Liver (tissue), 9 donors: ENCODE results near the gene EHMT1. TPM values are rescaled to one million over a fixed set of nuclear protein-coding genes. Genes with fewer than 3 reads are reported as not detected.

Experiments
- DNase-seq: peaks from one replicate; pipeline ENCODE4 v3.0.0-alpha.2; 2017; ENCODE audit warnings: low spot score
- H3K27ac ChIP-seq, 2 donors: one replicate each; pipeline ENCODE4 v1.7.0; 2013; ENCODE audit warnings: inconsistent platforms in 2 of 2, low read length in 2 of 2, control low read depth in 1 of 2, low read depth in 1 of 2, mild to moderate bottlenecking in 1 of 2
- H3K27me3 ChIP-seq, 4 donors: one replicate each; pipeline versions ENCODE4 v1.6.1 to v1.7.0; 2013; ENCODE audit warnings: low read length in 3 of 4, inconsistent platforms in 1 of 4, mild to moderate bottlenecking in 1 of 4, moderate library complexity in 1 of 4; ENCODE audit not compliant: control insufficient read depth in 4 of 4, insufficient read depth in 4 of 4
- H3K36me3 ChIP-seq, 4 donors: one replicate each; pipeline versions ENCODE4 v1.6.1 to v1.7.0; 2013; ENCODE audit warnings: low read length in 3 of 4, mild to moderate bottlenecking in 3 of 4, low read depth in 1 of 4, moderate library complexity in 1 of 4; ENCODE audit not compliant: control insufficient read depth in 4 of 4, insufficient read depth in 3 of 4
- H3K4me1 ChIP-seq, 4 donors: one replicate each; pipeline versions ENCODE4 v1.6.1 to v1.7.0; 2013; ENCODE audit warnings: low read length in 3 of 4, mild to moderate bottlenecking in 3 of 4, moderate library complexity in 1 of 4; ENCODE audit not compliant: control insufficient read depth in 4 of 4, insufficient read depth in 4 of 4
- H3K4me3 ChIP-seq, 3 donors: one replicate each; pipeline versions ENCODE4 v1.6.1 to v1.7.0; 2013; ENCODE audit warnings: low read length in 3 of 3, control low read depth in 1 of 3, low read depth in 1 of 3, mild to moderate bottlenecking in 1 of 3
- H3K9ac ChIP-seq, 2 donors: one replicate each; pipeline ENCODE4 v1.7.0; 2013; ENCODE audit warnings: low read length in 2 of 2, mild to moderate bottlenecking in 2 of 2, moderate library complexity in 2 of 2, control low read depth in 1 of 2, low read depth in 1 of 2
- H3K9me3 ChIP-seq, 4 donors: one replicate each; pipeline versions ENCODE4 v1.6.1 to v1.7.0; 2013; ENCODE audit warnings: low read length in 3 of 4; ENCODE audit not compliant: control insufficient read depth in 4 of 4
- EGR1 ChIP-seq, 2 donors: IDR thresholded peaks; 2 replicates each; pipeline ENCODE4 v1.6.1; 2016 to 2018; ENCODE audit warnings: antibody characterized with exemption in 2 of 2, low read depth in 2 of 2
- FOXA1 ChIP-seq: IDR thresholded peaks from 2 replicates; pipeline ENCODE4 v1.6.1; 2016; ENCODE audit warnings: antibody characterized with exemption
- FOXA2 ChIP-seq: IDR thresholded peaks from 2 replicates; pipeline ENCODE4 v1.6.1; 2016; ENCODE audit warnings: antibody characterized with exemption
- HNF4A ChIP-seq, 2 donors: conservative IDR thresholded peaks; 2 replicates each; pipeline ENCODE4 v1.6.1; 2016; ENCODE audit warnings: antibody characterized with exemption in 2 of 2, mild to moderate bottlenecking in 2 of 2
- HNF4G ChIP-seq: IDR thresholded peaks from 2 replicates; pipeline ENCODE4 v1.6.1; 2016; ENCODE audit warnings: antibody characterized with exemption
- JUND ChIP-seq, 2 donors: IDR thresholded peaks; 2 replicates each; pipeline ENCODE4 v1.6.1; 2016; ENCODE audit warnings: antibody characterized with exemption in 2 of 2
- NR2F2 ChIP-seq: IDR thresholded peaks from 2 replicates; pipeline ENCODE4 v1.6.1; 2016; ENCODE audit warnings: antibody characterized with exemption
- RAD21 ChIP-seq, 2 donors: IDR thresholded peaks; 2 replicates each; pipeline ENCODE4 v1.6.1; 2016; ENCODE audit warnings: antibody characterized with exemption in 2 of 2, mild to moderate bottlenecking in 2 of 2
- REST ChIP-seq: IDR thresholded peaks from 2 replicates; pipeline ENCODE4 v1.6.1; 2016; ENCODE audit warnings: antibody characterized with exemption, mild to moderate bottlenecking
- RXRA ChIP-seq, 2 donors: IDR thresholded peaks; 2 replicates each; pipeline ENCODE4 v1.6.1; 2017 to 2018; ENCODE audit warnings: antibody characterized with exemption in 2 of 2, mild to moderate bottlenecking in 1 of 2
- SP1 ChIP-seq: IDR thresholded peaks from 2 replicates; pipeline ENCODE4 v1.6.1; 2018; ENCODE audit warnings: antibody characterized with exemption, mild to moderate bottlenecking
- TAF1 ChIP-seq: conservative IDR thresholded peaks from 2 replicates; pipeline ENCODE4 v1.6.1; 2016; ENCODE audit warnings: antibody characterized with exemption, mild to moderate bottlenecking
- YY1 ChIP-seq: IDR thresholded peaks from 2 replicates; pipeline ENCODE4 v1.6.1; 2016; ENCODE audit warnings: antibody characterized with exemption, mild to moderate bottlenecking
- WGBS: extraction: QIAGEN DNeasy Blood & Tissue Kit; methylation state at CpG from one replicate; pipeline ENCODE4 v1.1.7; 2013; 5-methylcytosine and 5-hydroxymethylcytosine counted together
- polyA plus RNA-seq, 2 donors: library from polyadenylated mRNA; stranded (reverse) in 1 of 2; unstranded in 1 of 2; fragments of 200-250 nt in 1 of 2; fragments of >200 nt in 1 of 2; fragmentation: Nextera tagmentation in 1 of 2; extraction: Ambion mirVana in 1 of 2; gene quantifications; one replicate each; pipeline versions ENCODE4 v1.2.1 to v1.2.3, GENCODE V29; 2013 to 2015
- total RNA-seq, 2 donors: library from RNA; depleted of rRNA; stranded (reverse); fragments of >200 nt; gene quantifications; one replicate each; pipeline ENCODE4 v1.2.3, GENCODE V29; 2014
- TF ChIP-seq, protein P1 (sequence below): fragments of 150-350 bp; IDR thresholded peaks from 2 replicates; pipeline ENCODE4 v1.5.1; 2017; ENCODE audit warnings: improper control_type of control experiment, low read depth, low read length; ENCODE audit not compliant: missing input control
- TF ChIP-seq, protein P2 (sequence below): IDR thresholded peaks from 2 replicates; pipeline ENCODE4 v1.6.1; 2016; ENCODE audit warnings: antibody characterized with exemption
- donor health status: healthy.
- donor health status: healthy.
- donor health status: healthy.
- donor health status: healthy.
- donor health status: healthy.

The EHMT1 gene
- total and polyA plus RNA-seq, 4 donors: 16.1 to 48.2 (median 27.3) TPM

DNA sequence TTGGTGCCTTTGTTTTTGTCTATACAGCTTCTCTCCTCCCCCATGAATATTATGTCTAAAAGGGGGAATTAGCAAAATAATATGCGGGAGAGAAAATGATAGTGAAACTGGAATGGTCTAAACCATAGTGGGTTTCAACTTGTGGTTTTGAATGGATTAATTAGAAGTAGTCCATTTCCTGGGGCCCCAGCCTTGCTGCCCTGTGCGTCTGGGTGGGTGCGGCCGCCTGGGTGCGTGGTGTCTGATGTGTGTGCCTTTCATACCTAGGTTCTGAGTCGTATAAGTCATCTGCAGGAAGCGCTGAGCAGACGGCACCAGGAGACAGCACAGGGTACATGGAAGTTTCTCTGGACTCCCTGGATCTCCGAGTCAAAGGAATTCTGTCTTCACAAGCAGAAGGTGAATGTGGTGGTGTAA lies 138.8 kb downstream of the EHMT1 start:
- WGBS: 91% methylated on average over 9 of the region's 9 CpGs
- TF ChIP-seq REST (no peak), HNF4A (conservative IDR thresholded peaks at IDR 0.05) (no peak), RAD21 (IDR thresholded peaks at IDR 0.05) (no peak), FOXA1 (no peak), YY1 (no peak), HNF4G (no peak), JUND (IDR thresholded peaks at IDR 0.05) (no peak)
- TF ChIP-seq, protein P1, sequence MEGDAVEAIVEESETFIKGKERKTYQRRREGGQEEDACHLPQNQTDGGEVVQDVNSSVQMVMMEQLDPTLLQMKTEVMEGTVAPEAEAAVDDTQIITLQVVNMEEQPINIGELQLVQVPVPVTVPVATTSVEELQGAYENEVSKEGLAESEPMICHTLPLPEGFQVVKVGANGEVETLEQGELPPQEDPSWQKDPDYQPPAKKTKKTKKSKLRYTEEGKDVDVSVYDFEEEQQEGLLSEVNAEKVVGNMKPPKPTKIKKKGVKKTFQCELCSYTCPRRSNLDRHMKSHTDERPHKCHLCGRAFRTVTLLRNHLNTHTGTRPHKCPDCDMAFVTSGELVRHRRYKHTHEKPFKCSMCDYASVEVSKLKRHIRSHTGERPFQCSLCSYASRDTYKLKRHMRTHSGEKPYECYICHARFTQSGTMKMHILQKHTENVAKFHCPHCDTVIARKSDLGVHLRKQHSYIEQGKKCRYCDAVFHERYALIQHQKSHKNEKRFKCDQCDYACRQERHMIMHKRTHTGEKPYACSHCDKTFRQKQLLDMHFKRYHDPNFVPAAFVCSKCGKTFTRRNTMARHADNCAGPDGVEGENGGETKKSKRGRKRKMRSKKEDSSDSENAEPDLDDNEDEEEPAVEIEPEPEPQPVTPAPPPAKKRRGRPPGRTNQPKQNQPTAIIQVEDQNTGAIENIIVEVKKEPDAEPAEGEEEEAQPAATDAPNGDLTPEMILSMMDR: no peak
- TF ChIP-seq, protein P2, sequence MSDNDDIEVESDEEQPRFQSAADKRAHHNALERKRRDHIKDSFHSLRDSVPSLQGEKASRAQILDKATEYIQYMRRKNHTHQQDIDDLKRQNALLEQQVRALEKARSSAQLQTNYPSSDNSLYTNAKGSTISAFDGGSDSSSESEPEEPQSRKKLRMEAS: no peak
- Histone ChIP-seq H3K27ac (no peak overlapping the region), H3K9ac (no peak overlapping the region), H3K4me3 (no peak overlapping the region), H3K9me3 (peaks cover 0 to 3% (median 2%) of the 10 kb centered on the region in 4 donors), H3K4me1 (peaks cover 0 to 13% (median 3%) of the 10 kb centered on the region in 4 donors), H3K27me3 (no peaks in the 10 kb centered on the region), H3K36me3 (peaks cover 8 to 46% (median 34%) of the 10 kb centered on the region in 4 donors)
- no peak for DNase-seq

DNA sequence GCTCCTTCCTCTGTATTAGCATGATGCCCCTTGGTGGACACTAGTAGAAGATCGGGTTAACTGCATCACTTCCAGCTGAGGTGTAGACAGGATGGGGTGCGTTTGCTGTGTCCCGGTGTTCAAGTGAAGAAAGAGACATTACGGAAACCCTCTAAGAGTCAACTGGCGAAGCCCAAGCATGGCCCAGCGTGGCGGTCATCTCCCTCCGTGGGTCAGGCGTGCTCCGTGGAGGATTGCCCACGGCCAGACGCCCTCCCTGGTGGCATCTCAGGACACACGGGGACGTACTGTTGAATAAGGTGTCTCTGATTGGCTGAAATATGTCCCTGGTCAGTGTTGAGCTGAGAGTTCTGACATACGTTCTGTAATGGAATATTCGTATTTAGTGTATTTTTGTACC lies 139.3 kb downstream of the EHMT1 start:
- Histone ChIP-seq H3K4me3 (no peak overlapping the region), H3K4me1 (peaks cover 0 to 13% (median 3%) of the 10 kb centered on the region in 4 donors), H3K9ac (no peak overlapping the region), H3K36me3 (peaks cover 6 to 49% (median 35%) of the 10 kb centered on the region in 4 donors), H3K9me3 (peaks cover 0 to 3% (median 2%) of the 10 kb centered on the region in 4 donors), H3K27me3 (no peaks in the 10 kb centered on the region), H3K27ac (no peak overlapping the region)
- TF ChIP-seq NR2F2 (no peak), SP1 (no peak), EGR1 (IDR thresholded peaks at IDR 0.05; ENCODE audit: low read depth in 2 of 2) (no peak), RAD21 (IDR thresholded peaks at IDR 0.05) (no peak), TAF1 (no peak), FOXA2 (no peak), YY1 (no peak), JUND (IDR thresholded peaks at IDR 0.05) (no peak), HNF4A (conservative IDR thresholded peaks at IDR 0.05) (no peak), RXRA (IDR thresholded peaks at IDR 0.05) (no peak)
- WGBS: 98% methylated on average over 16 of the region's 16 CpGs
- no peak for DNase-seq
